ENCODE measurements around the gene SCART1.
"Not testable (repeated sequence)": the region's sequence is repeated elsewhere in the genome, so short reads cannot be mapped to it uniquely, and the experiment has no call there.

SCART1 gene

DNA sequence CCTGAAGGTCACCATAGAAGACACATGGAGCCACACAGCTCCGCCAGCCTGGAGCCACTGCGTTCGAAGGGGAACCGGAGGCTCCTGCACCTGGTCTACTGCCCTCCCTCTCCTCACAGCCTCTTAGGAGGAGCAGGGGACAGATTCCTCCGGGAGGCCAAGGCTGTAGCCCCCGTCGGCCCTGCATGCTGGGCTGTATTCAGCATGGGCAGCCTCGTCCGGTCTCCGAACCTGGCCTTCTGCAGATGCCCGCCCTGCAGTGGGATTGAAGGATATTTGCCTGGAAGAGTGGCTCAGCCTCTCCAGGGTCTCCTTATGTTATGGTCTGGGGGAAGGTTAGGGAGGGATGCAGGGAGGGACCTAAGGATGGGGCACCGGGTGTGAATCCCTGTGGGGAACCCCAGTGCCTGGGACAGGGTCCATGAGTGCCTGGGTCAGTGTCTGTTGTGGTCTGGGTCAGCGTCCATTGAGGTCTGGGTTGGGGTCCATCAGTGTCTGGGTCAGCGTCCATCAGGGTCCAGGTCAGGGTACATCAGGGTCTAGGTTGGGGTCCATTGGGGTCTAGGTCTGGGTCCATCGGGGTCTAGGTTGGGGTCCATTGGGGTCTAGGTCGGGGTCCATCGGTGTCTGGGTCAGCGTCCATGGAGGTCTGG, 13.0 kb upstream of the SCART1 start:
- no peak overlapping the region for H3K27ac ChIP-seq (ENCODE audit: low read length)
- H3K9me3 ChIP-seq (ENCODE audit: insufficient read depth, low read depth, low read length): peaks cover 75% of the 10 kb centered on the region
- H3K4me1 ChIP-seq (ENCODE audit: insufficient read depth, low read length): no peaks in the 10 kb centered on the region
- no peaks in the 10 kb centered on the region for H3K36me3 ChIP-seq (ENCODE audit: insufficient read depth, low read depth, low read length)
- H3K27me3 ChIP-seq (ENCODE audit: insufficient read depth, low read length): no peaks in the 10 kb centered on the region
- no peak overlapping the region for H3K4me3 ChIP-seq (ENCODE audit: low read length)
- H3K9ac ChIP-seq (ENCODE audit: low read depth, low read length): no peak overlapping the region

- not testable (repeated sequence) for H3K27me3 ChIP-seq (ENCODE audit: insufficient read depth, low read length); H3K9ac ChIP-seq (ENCODE audit: low read depth, low read length); H3K36me3 ChIP-seq (ENCODE audit: insufficient read depth, low read depth, low read length); H3K4me3 ChIP-seq (ENCODE audit: low read length); H3K4me1 ChIP-seq (ENCODE audit: insufficient read depth, low read length); H3K27ac ChIP-seq (ENCODE audit: low read length)
- peaks cover 77% of the 10 kb centered on the region for H3K9me3 ChIP-seq (ENCODE audit: insufficient read depth, low read depth, low read length)
These were observed 12.4 kb upstream of the SCART1 start for GRCh38 chr10:133441356-133441755.

GRCh38 chr10:133441780-133442179, 12.0 kb upstream of the SCART1 start:
- H3K27ac ChIP-seq (ENCODE audit: low read length): no peak overlapping the region
- no peaks in the 10 kb centered on the region for H3K36me3 ChIP-seq (ENCODE audit: insufficient read depth, low read depth, low read length)
- peaks cover 81% of the 10 kb centered on the region for H3K9me3 ChIP-seq (ENCODE audit: insufficient read depth, low read depth, low read length)
- no peaks in the 10 kb centered on the region for H3K27me3 ChIP-seq (ENCODE audit: insufficient read depth, low read length)
- no peak overlapping the region for H3K4me3 ChIP-seq (ENCODE audit: low read length)
- no peaks in the 10 kb centered on the region for H3K4me1 ChIP-seq (ENCODE audit: insufficient read depth, low read length)
- no peak overlapping the region for H3K9ac ChIP-seq (ENCODE audit: low read depth, low read length)

GRCh38 chr10:133442191-133442966, 11.4 kb upstream of the SCART1 start:
- H3K36me3 ChIP-seq (ENCODE audit: insufficient read depth, low read depth, low read length): no peaks in the 10 kb centered on the region
- H3K9ac ChIP-seq (ENCODE audit: low read depth, low read length): no peak overlapping the region
- no peak overlapping the region for H3K4me3 ChIP-seq (ENCODE audit: low read length)
- H3K9me3 ChIP-seq (ENCODE audit: insufficient read depth, low read depth, low read length): peaks cover 87% of the 10 kb centered on the region
- no peaks in the 10 kb centered on the region for H3K4me1 ChIP-seq (ENCODE audit: insufficient read depth, low read length)
- no peaks in the 10 kb centered on the region for H3K27me3 ChIP-seq (ENCODE audit: insufficient read depth, low read length)
- H3K27ac ChIP-seq (ENCODE audit: low read length): no peak overlapping the region

DNA sequence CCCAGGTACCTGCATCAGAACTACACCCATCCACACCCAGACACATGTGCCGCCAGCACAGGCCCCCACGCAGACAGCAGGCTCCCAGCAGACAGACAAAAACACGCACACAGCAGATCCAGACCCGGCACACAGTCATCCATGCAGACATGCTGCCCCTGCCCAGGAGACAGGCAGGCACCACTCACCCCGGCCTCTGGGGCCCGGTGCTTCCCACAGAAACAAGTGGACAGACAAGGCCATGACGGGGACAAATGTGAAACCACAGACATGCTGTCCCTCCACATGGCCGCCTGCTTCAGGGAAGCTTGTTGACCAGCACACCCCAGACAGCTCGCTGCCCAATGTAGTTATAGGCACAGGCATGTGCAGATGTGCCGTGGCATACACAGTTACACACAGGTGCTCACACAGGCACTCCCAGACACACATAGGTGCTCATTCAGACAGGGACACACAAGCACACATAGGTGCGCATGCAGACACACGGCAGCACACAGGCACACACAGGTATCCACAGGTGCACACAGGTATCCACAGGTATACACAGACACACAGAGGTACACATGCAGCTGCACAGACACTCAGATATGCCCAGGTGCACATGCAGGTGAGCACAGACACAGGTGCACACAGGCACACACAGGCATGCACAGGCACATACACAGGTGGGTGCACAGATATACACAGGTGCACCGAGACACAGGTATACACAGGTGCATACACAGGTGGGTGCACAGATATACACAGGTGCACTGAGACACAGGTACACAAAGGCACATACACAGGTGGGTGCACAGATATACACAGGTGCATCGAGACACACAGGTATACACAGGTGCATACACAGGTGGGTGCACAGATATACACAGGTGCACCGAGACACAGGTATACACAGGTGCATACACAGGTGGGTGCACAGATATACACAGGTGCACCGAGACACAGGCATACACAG, 10.5 kb upstream of the SCART1 start:
- Histone ChIP-seq H3K9ac (ENCODE audit: low read depth, low read length) (no peak overlapping the region), H3K4me1 (ENCODE audit: insufficient read depth, low read length) (no peaks in the 10 kb centered on the region), H3K27me3 (ENCODE audit: insufficient read depth, low read length) (no peaks in the 10 kb centered on the region), H3K27ac (ENCODE audit: low read length) (no peak overlapping the region), H3K4me3 (ENCODE audit: low read length) (no peak overlapping the region), H3K9me3 (ENCODE audit: insufficient read depth, low read depth, low read length) (peaks cover 90% of the 10 kb centered on the region), H3K36me3 (ENCODE audit: insufficient read depth, low read depth, low read length) (no peaks in the 10 kb centered on the region)

- peaks cover 90% of the 10 kb centered on the region for H3K9me3 ChIP-seq (ENCODE audit: insufficient read depth, low read depth, low read length)
- H3K4me3 ChIP-seq (ENCODE audit: low read length): no peak overlapping the region
- no peaks in the 10 kb centered on the region for H3K4me1 ChIP-seq (ENCODE audit: insufficient read depth, low read length)
- H3K9ac ChIP-seq (ENCODE audit: low read depth, low read length): no peak overlapping the region
- H3K27ac ChIP-seq (ENCODE audit: low read length): no peak overlapping the region
- H3K36me3 ChIP-seq (ENCODE audit: insufficient read depth, low read depth, low read length): no peaks in the 10 kb centered on the region
- H3K27me3 ChIP-seq (ENCODE audit: insufficient read depth, low read length): no peaks in the 10 kb centered on the region
These were observed 9.1 kb upstream of the SCART1 start for GRCh38 chr10:133444342-133445267.

GRCh38 chr10:133445268-133445732, 8.4 kb upstream of the SCART1 start:
- Histone ChIP-seq H3K4me1 (ENCODE audit: insufficient read depth, low read length) (no peaks in the 10 kb centered on the region), H3K9me3 (ENCODE audit: insufficient read depth, low read depth, low read length) (peaks cover 91% of the 10 kb centered on the region), H3K9ac (ENCODE audit: low read depth, low read length) (no peak overlapping the region), H3K27me3 (ENCODE audit: insufficient read depth, low read length) (no peaks in the 10 kb centered on the region), H3K4me3 (ENCODE audit: low read length) (no peak overlapping the region), H3K27ac (ENCODE audit: low read length) (no peak overlapping the region), H3K36me3 (ENCODE audit: insufficient read depth, low read depth, low read length) (no peaks in the 10 kb centered on the region)

DNA sequence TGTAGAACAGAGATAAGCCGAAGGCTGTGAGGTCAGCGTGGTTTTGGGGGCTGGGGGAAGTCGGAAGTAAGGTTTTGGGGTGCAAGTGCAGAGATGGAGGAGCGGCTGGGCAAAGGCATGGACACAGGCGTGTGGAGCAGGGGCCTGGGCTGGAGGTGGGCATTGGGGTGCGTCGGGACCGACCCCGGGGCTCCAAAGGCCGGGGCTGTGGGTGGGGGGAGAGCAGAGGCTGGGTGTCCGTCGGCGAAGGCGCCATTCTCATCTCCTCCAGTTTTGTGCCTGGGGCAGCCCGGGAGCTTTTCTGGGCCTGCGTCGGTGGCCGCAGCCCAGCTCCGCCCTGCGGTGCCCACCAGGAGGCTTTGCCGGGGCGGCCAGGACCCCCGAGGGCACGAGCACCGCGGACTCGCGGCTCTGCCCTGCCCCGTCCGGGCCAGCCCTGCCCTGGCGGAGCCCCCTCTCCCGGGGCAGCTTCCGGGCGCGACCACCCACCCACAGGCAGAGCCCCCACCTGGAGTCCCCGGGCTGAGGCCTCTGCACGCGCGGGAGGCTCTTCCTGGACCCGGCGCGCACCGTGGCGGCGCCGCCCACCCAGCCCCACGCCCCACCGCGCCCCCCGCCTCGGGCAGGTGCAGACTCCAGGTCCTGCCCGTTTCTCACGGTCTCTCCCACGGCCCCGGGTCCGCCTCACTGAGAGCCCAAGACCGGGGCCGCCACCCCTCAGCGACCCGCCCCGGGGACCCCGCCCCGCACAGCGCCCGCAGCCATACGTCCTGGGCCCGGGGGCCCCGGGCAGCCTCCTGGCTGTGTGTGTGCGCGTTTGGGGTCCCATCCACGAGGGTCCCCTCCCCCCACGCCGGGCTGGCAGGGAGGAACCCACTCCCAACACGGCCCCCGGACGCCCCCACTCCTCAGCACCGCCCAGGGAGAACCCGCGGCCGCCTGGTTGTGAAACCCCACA, 7.7 kb upstream of the SCART1 start:
- Histone ChIP-seq H3K27me3 (ENCODE audit: insufficient read depth, low read length) (no peaks in the 10 kb centered on the region), H3K27ac (ENCODE audit: low read length) (no peak overlapping the region), H3K9ac (ENCODE audit: low read depth, low read length) (no peak overlapping the region), H3K4me3 (ENCODE audit: low read length) (no peak overlapping the region), H3K4me1 (ENCODE audit: insufficient read depth, low read length) (no peaks in the 10 kb centered on the region), H3K9me3 (ENCODE audit: insufficient read depth, low read depth, low read length) (peaks cover 85% of the 10 kb centered on the region), H3K36me3 (ENCODE audit: insufficient read depth, low read depth, low read length) (no peaks in the 10 kb centered on the region)

DNA sequence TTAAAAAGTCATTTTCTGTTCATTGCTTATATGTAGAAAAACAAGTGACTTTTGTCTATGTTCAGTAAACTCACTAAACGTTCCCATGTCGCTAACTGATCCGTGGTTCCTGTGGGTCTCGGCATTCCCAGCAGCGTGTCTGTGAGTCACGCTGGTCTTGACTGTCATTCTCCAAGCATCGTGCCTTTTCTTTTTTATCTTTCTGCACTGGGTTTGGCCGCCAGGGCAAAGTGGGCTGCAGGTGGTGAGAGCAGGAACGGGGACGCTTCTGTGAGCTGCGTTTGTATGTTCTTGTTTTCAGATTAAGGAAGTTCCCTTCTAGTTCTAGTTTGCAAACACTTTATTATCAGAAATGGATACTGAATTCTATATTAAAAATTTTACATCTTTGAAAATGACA, 6.8 kb upstream of the SCART1 start:
- H3K36me3 ChIP-seq (ENCODE audit: insufficient read depth, low read depth, low read length): no peaks in the 10 kb centered on the region
- H3K9me3 ChIP-seq (ENCODE audit: insufficient read depth, low read depth, low read length): peaks cover 81% of the 10 kb centered on the region
- no peak overlapping the region for H3K4me3 ChIP-seq (ENCODE audit: low read length)
- H3K4me1 ChIP-seq (ENCODE audit: insufficient read depth, low read length): no peaks in the 10 kb centered on the region
- no peaks in the 10 kb centered on the region for H3K27me3 ChIP-seq (ENCODE audit: insufficient read depth, low read length)
- no peak overlapping the region for H3K9ac ChIP-seq (ENCODE audit: low read depth, low read length)
- H3K27ac ChIP-seq (ENCODE audit: low read length): no peak overlapping the region

GRCh38 chr10:133448120-133448519, 5.6 kb upstream of the SCART1 start:
- peaks cover 79% of the 10 kb centered on the region for H3K9me3 ChIP-seq (ENCODE audit: insufficient read depth, low read depth, low read length)
- no peaks in the 10 kb centered on the region for H3K36me3 ChIP-seq (ENCODE audit: insufficient read depth, low read depth, low read length)
- no peaks in the 10 kb centered on the region for H3K4me1 ChIP-seq (ENCODE audit: insufficient read depth, low read length)

More at GRCh38 chr10:133448120-133448519, 5.6 kb upstream of the SCART1 start:
- H3K27ac ChIP-seq (ENCODE audit: low read length): no peak overlapping the region
- H3K9ac ChIP-seq (ENCODE audit: low read depth, low read length): no peak overlapping the region
- no peak overlapping the region for H3K4me3 ChIP-seq (ENCODE audit: low read length)
- no peaks in the 10 kb centered on the region for H3K27me3 ChIP-seq (ENCODE audit: insufficient read depth, low read length)
